GM19025 (cell line): ENCODE data around the gene COL4A1.
"Not testable (repeated sequence)": the region's sequence is repeated elsewhere in the genome, so short reads cannot be mapped to it uniquely, and the experiment has no call there.

Experiments
- ATAC-seq: cut with Tn5 transposase; IDR thresholded peaks from one replicate; pipeline ENCODE4 v1.9.1; 2021; ENCODE audit warnings: mild to moderate bottlenecking, low read depth, moderate library complexity; ENCODE audit not compliant: unreplicated experiment

Gene COL4A1

DNA sequence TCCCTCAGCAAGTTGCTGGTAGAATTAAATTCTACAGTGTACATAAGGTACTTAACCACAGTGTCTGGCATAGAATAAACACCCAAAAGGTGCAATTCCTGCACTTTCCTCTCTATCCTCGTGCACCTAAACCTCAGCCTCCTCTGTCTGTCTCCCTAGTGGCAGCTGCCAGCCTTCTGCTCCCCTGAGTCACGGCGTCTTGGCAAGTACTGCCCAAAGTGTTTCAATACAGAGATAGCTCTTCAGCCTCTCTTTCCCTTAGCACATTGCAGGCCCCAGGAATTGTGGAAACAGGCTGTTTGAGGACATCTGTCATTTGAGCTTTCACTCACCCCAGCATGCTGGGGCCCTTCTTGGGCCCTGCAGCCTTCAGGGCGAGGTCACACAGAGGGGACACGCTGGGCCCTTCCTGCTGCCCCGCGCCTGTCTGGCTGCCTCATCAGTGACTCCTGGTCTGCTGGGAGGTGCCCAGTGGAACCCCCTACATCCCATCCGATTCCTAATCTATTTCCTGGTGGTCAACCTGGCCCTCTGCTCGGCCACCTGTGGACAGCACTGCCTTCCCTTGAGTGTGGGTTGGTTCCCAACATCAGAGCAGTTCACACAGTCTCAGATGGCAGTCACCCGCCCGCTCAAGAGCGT lies 19.4 kb upstream of the COL4A1 start:
- ATAC-seq = no peak

DNA sequence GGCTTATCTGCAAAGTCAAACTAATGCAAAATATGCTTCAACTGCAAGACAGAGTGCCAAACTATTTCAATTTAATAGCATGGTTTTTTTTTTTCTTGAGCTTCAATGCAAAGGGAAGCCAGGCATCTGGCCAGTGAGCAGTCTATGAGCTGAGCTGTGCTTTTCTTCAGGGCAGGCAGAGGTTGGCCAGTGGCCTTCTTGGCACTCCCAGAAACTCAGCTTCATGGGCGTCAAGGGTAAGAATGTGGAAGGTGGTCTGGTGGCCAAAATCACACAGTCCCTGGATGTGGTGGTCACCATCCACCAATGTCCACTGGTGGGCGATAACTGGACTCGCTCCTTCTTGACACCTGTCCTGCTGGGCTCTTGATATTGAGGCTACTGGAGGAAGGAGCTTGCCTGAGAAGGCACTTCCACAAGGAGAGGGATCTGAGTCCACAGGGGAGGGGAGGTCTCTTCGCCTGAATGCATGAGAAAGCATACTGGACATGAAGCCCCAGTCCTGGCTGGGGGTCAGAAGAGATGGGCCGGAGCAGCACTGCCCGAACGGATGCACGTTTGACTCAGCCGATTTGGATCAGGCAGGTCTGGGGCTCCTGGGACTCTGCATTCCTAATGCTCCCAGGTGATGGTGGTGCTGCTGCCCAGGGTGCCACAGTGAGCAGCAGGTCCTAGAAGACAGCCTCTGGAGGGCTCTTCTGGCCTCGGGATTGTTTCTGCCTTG lies 17.2 kb upstream of the COL4A1 start:
- no peak for ATAC-seq

DNA sequence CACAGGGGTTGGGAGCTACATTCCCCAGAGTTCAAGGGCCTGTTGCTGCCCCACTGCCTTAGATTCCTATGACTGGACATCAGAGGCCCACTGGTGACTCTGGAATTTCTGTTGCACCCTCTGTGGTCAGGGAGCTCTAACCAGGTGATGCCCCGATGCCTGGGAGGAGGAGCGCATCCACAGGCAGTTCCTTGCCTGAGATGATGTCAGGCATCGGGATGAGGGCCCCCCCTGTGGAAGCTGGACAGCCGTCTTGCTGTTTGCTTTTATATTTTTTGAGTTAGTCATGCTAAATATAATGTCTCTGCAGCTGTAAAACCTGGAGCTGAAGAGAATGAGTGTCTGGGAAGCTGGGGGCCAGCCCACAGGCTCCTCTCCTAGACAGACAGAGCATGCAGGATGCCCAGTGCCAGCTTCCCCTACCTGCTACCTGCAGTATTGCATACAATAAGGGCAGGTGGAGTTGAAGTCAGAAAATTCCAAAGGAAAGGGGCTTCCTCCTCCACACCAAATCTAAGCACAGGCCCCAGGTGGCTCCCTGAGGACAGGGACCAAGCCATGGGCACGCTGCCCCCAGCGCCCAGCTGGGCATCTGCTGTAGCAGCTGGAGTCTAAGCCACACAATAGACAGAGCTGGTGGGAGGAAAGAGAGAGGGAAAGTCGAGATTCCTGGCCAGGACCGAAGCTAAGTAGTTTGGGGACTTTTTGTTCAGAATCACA lies 16.4 kb upstream of the COL4A1 start:
- no peak for ATAC-seq

DNA sequence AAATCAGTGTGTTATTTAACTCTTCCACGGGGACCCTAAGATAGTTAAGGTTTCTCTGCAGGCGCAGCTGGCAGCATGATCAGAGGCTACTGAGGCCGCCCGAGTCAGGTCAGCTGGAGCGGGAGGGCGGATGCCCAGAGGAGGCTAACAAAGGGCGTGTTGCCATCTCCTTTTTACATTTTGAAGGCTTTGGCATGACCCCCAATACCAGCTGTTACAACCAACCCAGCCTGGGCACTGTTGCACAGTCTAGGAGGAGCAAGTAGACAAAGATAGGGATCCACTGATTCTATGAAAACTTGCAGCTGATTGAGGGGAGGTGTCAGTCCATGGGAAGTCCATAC lies 15.8 kb upstream of the COL4A1 start:
- no peak for ATAC-seq

DNA sequence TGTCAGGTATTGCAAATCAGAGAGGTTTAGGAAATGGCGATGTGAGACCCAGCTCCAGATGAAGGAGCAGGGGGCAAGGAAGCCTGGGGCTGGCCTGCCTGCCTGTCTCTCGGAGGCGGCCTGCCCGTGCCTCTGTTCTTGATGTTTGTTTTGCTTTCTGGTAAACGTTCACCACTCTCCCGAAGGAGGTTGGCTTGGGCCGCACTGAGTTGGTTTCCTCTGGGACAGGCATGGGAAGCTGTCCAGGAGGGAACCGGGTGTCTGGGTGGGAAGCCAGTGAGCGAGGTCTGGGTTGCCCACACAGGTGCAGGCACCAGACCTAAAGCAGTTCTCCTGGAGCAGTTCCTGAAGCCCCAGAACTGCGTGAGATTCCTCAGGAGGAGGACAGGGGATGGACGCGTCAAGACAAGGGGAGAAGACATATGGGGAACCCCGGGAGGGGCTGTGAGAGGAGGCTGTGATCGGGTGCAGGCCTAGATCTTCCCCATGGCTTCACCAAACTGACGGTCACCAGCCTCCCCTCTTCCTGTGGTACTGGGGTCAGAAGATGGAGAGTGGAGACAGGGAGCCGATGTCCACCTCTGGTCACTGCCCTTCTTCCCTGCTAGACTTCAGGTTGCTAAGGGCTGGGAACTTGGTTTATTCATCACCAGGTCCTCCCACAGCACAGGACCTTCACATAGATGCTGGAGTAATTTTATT lies 15.3 kb upstream of the COL4A1 start:
- no peak for ATAC-seq

DNA sequence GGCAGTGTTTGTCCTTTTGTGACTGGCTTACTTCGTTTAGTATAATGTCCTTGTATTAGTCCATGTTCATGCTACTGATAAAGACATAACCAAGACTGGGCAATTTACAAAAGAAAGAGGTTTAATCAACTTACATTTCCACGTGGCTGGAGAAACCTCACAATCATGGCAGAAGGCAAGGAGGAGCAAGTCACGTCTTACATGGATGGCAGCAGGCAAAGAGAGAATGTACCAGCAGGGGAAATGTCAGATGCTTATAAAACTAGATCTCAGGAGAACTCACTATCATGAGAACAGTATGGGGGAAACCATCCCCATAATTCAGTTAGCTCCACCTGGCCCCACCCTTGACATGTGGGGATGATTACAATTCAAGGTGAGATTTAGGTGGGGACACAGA lies 14.6 kb upstream of the COL4A1 start:
- ATAC-seq = not testable (repeated sequence)

DNA sequence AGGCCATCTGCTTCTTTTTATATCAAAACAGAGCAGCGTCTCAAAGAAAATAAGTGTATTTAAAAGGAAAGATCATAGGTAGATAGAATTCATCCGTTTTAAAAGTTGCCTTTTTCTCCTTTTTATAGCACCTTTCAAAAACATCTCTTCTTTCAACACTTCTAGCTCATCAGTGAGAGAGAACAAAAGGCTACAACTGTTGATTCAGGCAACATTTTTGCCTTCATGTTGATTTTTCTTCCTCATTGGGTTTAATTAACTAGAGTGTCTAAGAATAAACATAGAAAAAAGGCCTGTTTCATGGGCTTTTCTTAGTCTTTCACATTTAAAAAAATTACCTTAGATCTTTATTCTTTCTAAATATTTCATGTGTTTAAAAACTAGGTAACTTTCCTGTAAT lies 13.7 kb upstream of the COL4A1 start:
- no peak for ATAC-seq

DNA sequence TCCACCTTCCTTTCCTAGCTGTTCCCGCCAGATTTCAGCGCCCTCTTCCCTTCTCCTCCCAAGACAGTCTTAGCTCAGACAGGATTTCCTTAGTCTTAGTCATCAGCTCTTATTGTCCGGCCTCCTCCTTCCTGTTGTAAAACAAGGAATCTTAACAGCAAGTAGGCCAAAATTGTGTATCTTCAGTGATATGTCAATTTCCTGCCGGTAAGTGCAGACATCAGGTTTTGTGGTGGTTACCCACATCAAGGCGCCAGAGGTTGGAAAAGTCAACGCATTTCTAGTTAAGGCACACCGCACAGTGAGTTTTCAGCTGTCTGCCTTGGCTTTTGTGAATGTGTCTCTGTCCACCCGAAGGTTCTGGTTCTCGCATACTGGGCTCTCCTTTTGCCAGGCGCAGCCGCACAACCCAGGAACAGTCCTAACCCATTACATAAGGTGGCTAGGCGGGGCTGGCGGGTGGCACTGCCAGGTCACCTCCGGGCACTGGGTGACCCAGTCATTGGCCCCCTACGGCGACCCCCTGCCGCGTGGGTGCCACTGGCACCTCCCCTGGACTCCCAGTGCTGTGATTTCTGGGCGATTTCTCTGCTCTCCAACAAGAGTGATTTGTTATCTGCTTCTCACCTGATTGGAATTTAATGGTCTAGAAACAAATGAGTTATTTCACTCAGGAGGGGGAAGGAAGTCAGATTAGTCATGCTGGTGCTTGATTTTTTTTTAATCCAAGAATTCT lies 13.0 kb upstream of the COL4A1 start:
- no peak for ATAC-seq

DNA sequence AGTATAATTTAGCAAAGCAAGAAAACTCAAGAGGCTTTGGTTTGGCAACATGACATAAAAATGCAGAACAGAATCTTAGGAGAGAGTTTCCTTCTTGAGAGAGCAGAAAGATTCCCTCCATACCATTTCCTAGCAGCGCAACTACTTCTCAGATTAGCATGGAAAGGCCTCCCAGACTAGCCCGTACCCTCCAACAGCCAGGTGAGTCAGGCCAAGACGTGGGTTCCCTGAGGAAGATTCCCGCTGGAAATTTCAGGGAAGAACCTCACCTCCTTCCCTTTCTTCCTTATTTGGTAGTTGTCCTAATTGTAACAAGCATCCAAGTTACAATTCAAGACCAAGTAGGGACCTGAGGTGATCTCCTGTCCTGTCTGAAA lies 12.4 kb upstream of the COL4A1 start:
- ATAC-seq = no peak

DNA sequence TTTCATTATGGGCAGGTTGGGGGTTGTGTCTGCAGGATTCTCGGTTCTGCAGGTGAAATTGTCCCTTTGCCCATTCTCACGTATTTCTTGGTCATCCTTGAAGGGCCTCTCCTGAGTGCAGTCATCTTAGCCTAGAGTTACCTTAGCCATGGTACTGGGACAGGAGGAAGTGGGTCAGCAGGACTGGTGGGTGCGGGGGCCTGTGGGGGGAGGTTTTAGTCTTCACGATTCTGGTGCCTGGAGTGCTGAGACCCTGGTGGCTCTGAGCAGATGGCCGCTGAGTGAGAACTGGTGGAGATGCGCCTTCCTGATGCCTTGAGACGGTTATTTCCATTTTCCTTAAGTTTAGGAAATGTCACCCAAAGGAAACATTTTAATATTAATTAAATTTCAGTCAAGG lies 12.0 kb upstream of the COL4A1 start:
- no peak for ATAC-seq

DNA sequence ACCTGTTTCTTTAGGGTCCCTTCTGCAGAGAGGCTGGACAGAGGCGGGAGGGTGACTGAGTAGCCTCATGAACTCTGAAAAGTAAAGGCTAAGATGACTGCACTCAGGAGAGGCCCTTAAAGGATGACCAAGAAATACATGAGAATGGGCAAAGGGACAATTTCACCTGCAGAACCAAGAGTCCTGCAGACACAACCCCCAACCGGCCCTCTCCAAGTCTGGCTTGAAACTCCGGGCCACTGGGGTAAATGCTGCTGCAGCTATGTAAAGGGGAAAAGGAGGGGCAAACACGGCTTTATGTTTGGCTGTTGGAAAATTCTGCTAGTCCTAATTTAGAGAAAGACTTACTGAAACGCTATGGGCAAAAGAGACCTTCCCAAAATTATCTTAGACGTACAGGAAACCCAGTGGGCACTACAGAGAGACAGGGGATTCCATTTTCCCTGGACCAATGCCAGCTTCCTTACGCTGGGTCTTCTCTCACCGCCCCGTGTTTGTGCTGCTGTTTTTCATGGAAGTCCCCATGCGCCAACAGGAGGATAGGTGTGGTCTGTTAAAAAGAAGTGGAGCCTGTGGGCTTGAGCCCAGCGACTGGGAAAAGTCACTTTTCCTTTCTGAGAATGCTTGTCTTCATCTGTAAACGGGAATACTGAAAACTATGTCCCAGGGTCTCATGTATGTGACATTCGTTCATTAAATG lies 10.7 kb upstream of the COL4A1 start:
- ATAC-seq = no peak

DNA sequence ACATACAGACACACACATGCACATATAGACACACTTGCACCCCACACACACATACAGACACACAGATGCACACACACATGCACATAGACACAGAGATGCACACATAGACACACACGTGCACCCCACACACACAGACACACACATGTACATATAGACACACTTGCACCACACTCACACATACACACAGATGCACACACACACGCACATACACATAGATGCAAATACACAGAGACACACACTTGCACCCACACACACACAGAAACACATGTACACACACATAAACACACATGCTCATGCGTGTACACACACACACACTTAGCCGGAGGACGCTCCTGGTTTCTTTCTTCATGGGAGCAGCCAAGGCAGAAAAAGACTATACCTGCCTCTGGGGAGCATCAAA lies 10.1 kb upstream of the COL4A1 start:
- ATAC-seq = no peak

DNA sequence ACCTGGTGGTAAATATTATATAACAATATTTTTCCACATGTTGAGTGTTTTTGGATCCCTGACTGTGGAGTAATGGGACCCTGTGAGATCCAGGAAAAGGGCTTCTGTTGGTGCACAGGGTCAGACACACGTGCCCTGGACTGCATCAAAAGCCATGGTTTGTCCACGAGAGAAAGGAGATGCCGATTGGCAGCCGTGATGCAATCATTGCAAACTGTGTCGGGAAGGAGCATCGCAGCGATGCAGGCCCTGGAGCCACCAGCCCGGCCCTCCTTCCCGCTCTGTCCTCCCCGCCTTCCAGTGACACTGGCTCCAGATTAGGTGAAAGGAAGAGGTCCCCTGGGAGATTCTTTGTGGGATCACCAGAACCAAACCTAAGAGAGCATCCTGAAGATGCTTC lies 9.2 kb upstream of the COL4A1 start:
- no peak for ATAC-seq

DNA sequence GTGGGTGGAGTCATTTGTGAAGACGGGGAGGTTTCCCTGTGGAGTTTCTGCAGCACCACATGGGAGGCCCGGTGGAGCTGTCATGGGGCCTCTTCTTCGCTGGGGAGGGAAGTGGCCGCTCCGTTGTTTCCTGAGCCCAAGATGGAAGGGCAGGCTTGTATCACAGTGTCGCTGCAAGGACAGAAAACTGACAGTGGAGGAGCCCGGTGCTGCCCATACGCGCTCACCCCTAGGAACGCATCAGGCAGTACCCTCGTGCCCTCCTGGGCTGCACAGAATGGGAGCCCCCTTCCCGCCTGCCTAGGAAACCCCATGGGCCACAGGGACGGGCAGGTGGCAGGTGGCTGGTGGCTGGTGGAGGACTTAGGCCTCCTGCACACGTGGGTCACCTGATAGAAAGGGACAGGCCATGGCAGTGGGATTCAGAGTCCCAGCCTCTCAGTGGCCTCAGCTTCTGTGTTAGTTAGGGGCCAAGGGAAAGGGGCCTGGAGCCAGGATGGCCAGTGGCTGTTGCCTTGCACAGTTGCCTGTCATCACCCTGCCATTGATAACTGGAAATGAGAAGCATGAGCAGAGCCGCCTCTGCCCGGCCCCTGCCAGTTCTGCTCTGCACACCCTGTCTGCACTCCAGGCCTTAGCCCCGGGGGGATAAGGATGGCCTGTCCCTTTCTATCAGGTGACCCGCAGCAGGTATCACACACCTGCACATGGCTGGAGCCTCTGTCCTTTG lies 7.7 kb upstream of the COL4A1 start:
- ATAC-seq = no peak

DNA sequence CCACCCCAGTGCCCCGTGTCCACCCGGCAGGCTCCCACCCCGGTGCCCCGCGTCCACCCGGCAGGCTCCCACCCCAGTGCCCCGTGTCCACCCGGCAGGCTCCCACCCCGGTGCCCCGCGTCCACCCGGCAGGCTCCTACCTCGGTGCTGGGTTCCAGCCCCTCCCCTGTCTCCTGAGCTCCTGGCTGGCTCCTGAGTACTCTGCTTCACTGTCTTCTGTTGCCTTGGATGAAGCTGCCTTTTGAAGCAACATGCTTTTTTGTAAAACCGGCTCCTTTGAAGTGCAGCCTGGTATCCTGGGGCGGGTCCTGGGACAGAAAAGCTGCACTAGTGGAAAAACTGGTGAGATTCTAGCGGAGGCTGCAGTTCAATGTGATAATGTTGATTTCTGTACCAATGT lies 6.8 kb upstream of the COL4A1 start:
- ATAC-seq = not testable (repeated sequence)

DNA sequence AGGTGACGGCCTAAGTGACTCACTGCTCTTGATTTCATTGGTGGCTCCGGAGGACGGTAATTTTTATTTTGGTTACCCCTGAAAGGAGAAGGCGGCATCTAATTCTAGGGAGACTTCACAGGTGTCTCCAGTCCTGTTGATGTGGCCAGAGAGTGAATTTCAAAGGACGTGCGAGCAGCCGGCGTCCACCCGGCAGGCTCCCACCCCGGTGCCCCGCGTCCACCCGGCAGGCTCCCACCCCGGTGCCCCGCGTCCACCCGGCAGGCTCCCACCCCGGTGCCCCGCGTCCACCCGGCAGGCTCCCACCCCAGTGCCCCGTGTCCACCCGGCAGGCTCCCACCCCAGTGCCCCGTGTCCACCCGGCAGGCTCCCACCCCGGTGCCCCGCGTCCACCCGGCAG lies 6.3 kb upstream of the COL4A1 start:
- not testable (repeated sequence) for ATAC-seq

DNA sequence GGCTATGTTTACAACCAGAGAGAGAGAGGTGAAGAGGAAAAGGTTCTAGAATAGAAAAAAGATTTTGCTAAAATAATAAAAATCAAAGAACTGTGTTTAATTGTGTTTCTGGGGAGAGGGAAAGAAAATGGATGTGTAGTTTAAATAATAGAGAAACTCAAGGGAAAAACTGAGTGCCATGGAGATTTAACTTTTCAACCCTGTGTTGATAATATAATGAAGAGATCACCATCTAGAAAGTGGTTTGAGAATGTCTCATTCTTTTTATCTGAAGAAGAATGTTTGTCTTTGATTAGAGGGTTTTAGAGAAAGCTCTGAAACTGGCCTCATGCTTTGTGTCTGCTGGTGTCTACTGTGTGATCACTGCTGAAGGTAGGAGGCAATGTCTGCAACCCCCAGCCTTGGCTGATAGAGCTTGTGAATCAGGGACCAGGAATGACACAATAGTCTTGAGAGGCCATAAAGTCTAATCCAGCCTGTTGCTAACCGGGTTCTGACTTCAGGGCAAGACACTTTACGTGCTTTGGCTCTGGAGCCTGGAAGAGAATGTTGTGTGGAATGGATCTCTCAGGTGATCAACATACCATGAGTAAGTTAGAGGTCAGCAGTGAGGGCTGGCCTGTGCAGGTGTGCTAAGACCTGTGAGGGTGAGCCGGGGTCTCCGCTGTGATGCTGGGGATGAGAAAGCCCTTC lies 5.5 kb upstream of the COL4A1 start:
- no peak for ATAC-seq

DNA sequence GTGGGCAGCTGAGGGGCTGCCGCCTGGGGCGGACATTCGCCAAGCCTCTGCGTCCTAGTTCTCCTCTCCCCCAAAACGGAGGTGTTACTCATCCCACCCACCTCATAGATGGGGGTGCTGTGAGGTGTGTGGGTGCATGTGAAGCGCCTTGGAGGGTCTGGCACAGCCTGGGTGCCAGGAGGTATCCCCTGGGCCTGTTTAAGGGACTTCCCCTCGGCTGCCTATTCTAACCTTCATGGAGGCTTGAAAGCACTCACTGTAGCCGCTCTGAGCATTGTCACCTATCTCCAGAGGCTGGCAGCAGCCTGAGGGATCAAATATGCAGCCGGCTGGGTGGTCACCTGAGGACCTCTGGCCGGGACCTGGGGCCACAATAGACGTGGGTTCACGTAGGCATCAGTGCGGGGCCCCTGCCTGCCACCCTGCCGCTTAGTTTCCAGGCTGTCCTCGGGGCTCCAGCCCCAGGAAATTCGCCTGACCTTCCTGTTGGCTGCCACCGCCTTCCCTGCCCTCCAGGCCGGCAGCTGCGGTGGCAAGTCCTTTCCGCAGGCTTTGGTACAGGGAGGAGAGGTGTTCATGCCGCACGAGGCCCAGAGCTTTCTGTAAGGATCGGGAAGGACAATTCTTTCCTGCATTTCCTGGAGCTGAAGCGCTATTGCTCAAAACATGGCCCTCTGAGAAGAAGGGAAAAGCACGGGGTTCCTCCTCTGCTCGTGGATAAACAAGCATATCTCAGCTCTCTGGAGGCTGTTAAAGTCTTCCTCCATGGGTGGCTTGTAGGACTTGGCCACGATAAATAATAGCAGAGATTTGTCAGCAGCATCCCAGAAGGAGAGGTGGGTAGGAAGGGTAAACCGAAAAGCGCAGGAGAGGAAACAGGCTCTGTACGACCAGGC lies 4.7 kb upstream of the COL4A1 start:
- ATAC-seq = no peak
